GM10266 (cell line): Measurements from ENCODE around the gene GADL1.

Experiments
- DNase-seq: peaks from one replicate; pipeline ENCODE4 v3.0.0; 2012; ENCODE audit errors: extremely low spot score
- TF ChIP-seq, protein P1 (sequence below): IDR thresholded peaks from 2 replicates; pipeline ENCODE4 v1.5.1; 2012; ENCODE audit warnings: mild to moderate bottlenecking, low read depth; ENCODE audit not compliant: control insufficient read depth, insufficient read depth; ENCODE audit errors: missing control alignments

GADL1 gene

DNA sequence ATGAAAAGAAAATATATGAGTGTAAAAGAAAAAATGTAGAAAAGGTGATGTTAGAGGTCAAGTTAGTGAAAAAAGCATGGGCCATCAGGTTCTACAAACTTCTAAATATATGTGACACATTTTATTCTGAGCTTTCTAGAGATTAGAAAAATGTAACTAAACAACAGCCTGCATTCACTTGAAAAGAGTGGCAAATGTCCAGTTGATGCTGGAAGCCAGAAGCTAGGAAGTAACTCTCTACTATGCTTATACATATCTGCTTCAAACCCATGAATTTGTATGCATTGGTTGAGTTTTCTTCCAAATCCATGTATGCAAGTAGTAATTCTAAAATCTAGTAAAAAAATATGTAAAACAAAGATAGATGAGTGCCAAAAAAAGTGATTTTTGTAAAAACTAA, 164.5 kb downstream of the GADL1 start:
- no peak for DNase-seq
- TF ChIP-seq, protein P1, sequence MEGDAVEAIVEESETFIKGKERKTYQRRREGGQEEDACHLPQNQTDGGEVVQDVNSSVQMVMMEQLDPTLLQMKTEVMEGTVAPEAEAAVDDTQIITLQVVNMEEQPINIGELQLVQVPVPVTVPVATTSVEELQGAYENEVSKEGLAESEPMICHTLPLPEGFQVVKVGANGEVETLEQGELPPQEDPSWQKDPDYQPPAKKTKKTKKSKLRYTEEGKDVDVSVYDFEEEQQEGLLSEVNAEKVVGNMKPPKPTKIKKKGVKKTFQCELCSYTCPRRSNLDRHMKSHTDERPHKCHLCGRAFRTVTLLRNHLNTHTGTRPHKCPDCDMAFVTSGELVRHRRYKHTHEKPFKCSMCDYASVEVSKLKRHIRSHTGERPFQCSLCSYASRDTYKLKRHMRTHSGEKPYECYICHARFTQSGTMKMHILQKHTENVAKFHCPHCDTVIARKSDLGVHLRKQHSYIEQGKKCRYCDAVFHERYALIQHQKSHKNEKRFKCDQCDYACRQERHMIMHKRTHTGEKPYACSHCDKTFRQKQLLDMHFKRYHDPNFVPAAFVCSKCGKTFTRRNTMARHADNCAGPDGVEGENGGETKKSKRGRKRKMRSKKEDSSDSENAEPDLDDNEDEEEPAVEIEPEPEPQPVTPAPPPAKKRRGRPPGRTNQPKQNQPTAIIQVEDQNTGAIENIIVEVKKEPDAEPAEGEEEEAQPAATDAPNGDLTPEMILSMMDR: no peak

DNA sequence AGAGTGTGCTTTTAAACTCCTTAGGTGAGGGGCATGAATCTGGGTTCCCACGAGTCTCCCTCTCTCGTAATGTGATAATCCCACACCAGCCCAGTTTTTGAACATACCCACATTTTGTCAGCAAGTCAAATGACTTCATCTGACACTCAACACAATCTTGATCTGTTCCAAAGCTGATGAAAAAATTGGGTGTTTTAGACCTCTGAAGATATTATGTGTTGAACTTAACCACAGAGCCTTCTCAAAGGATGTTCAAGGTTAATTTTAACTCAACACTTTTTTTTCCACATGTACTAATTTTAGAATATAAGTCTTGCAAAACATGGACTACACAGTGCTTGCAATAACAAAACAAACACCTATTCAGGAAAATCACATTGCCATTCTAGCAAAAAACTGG, 164.9 kb downstream of the GADL1 start:
- DNase-seq: no peak
- TF ChIP-seq, protein P1: no peak

DNA sequence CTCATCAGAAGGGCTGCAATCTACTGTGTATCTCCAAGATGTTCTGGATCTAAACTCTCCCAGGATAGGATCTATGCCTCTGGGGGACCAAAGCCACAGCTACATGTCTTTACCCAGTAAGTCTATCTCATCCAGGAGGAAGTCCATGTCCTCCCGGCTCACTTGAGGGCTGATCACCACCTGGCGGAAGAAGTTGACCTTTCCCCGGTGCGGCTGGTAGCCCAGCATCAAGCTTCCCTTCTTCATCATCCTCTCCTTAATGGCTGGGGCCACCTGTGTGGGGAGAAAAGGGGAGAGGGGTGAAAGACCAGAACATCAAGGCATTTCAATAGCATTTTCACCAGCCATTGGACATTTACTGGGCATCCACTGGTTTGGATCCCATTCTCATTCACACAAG, 166.3 kb downstream of the GADL1 start:
- no peak for DNase-seq
- TF ChIP-seq, protein P1: no peak

DNA sequence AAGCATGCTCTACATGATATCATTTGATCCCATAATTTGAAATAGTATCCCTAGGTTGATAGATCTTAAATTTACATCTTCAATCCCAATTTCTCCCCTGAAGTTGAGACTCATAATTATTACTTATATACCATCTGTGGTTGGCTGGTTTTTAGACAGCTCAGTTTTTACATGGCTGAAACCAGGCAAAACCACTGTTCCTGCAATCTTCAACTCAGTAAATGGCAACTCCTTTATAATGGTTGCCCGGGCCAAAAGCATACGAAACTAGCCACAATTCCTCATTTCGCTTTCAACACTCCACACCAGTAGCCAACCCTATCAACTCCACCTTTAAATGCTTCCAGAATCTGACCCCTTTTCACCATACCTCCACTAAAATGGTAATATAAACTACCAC, 169.6 kb downstream of the GADL1 start:
- no peak for DNase-seq
- TF ChIP-seq, protein P1: no peak

DNA sequence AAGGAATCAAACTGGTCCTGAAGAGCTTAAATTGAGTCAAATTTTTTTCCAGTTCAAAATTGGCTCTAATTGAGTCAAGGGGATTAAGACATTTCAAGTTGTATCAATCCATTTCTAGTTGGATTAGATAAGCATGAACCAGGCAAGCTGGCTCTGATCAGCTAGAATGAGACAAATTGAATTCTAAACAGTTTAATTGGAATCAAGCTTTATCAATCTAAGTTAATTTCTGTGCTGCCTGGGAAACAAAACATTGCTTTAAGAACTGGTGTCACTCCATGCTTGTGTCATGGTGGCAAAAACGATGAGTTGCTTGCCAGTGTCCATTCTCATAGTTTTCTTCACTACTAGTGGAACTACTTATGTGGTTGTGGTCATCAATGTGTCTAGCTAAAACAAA, 171.2 kb downstream of the GADL1 start:
- no peak for DNase-seq

DNA sequence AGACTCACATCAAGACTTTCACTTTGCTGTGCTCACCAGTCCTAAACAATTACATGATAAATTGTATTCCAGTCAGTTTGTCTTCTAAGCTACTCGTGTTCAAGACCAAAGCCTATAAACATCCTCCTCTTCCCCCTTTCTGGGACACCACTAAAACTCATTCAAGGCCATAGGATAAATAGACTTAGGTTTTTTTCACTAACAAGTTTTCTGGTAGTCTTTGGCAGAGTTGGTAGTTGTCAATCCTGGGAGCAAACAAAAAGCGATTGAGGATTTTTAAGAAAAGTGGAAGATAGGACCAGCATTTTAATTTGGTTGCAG, 173.2 kb downstream of the GADL1 start:
- TF ChIP-seq, protein P1: no peak
- no peak for DNase-seq

More for the DNA sequence above, 171.2 kb downstream of the GADL1 start:
- TF ChIP-seq, protein P1: no peak

DNA sequence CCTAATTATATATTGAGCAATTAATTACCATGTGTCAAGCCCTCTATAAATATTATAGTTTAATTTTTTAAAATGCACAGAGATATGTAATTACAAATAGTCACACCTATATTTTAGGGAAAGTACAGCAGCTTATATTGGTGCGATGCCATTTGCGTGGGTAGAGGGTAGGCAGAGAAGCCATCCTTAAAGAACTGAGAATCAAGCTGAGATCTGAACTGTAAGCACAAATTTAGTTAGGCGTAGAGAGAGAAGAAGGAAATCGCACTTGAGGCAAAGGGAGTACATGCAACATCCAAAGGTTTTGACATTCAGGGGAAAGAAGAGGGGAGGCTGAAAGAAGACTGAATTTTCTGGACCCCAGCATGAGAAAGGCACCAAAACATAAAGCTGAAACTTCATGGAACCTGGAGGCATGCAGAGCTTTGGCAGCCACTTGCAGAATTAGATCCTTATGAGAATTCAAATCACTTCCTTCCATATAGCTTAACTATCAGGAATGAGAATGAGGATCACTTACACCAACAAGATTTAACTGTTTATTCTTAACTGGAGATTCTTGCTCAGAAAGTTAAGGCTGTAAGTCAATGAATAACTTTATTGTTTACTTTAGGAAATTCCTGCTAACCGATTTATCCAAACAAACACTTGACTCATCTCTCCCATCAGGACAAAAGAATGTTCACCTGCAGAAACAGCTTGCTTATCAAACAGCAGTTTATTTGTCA, 173.7 kb downstream of the GADL1 start:
- no peak for DNase-seq
- TF ChIP-seq, protein P1: no peak
